GM19351 (cell line): ENCODE data around the gene SORCS2.

ENCODE experiments used
- ATAC-seq: cut with Tn5 transposase; IDR thresholded peaks from one replicate; pipeline ENCODE4 v1.9.1; 2021; ENCODE audit warnings: mild to moderate bottlenecking, moderate library complexity; ENCODE audit not compliant: unreplicated experiment

Gene SORCS2

GRCh38 chr4:7319024-7319423, 126.7 kb downstream of the SORCS2 start:
- ATAC-seq = no peak

GRCh38 chr4:7320206-7320797, 128.0 kb downstream of the SORCS2 start:
- ATAC-seq = no peak

- no peak for ATAC-seq
Measured at GRCh38 chr4:7322166-7322991, 130.0 kb downstream of the SORCS2 start.

GRCh38 chr4:7323461-7323871, 131.1 kb downstream of the SORCS2 start:
- ATAC-seq = no peak

- no peak for ATAC-seq
Measured at GRCh38 chr4:7323872-7324650, 131.7 kb downstream of the SORCS2 start.

- ATAC-seq = no peak
Measured at GRCh38 chr4:7324651-7325121, 132.3 kb downstream of the SORCS2 start.

GRCh38 chr4:7325541-7325940, 133.2 kb downstream of the SORCS2 start:
- no peak for ATAC-seq

- ATAC-seq = no peak
Measured at GRCh38 chr4:7326306-7326692, 134.0 kb downstream of the SORCS2 start.

GRCh38 chr4:7326693-7327340, 134.5 kb downstream of the SORCS2 start:
- ATAC-seq = no peak

GRCh38 chr4:7327341-7327885, 135.1 kb downstream of the SORCS2 start:
- ATAC-seq = no peak

- ATAC-seq = no peak
Measured at GRCh38 chr4:7328162-7328912, 136.0 kb downstream of the SORCS2 start.

- ATAC-seq = no peak
Measured at GRCh38 chr4:7328913-7329638, 136.7 kb downstream of the SORCS2 start.

- no peak for ATAC-seq
Measured at GRCh38 chr4:7330031-7330596, 137.8 kb downstream of the SORCS2 start.

GRCh38 chr4:7330811-7331681, 138.7 kb downstream of the SORCS2 start:
- no peak for ATAC-seq

GRCh38 chr4:7331682-7332000, 139.3 kb downstream of the SORCS2 start:
- no peak for ATAC-seq

GRCh38 chr4:7332216-7333023, 140.1 kb downstream of the SORCS2 start:
- no peak for ATAC-seq

GRCh38 chr4:7333024-7333780, 140.9 kb downstream of the SORCS2 start:
- ATAC-seq = no peak
